Measurements from ENCODE around the gene DENND4A. TPM values are rescaled to one million over a fixed set of nuclear protein-coding genes. Genes with fewer than 3 reads are reported as not detected.

Gene DENND4A
- total RNA-seq, 1 experiment from 2014 or later = 12.7 TPM

- intact Hi-C loops (cut with micrococcal nuclease; ENCODE audit: unreplicated experiment) = no loop called here
- no peaks in the 10 kb centered on the region for H3K27me3 Mint-ChIP-seq (ENCODE audit: insufficient read depth, unreplicated experiment)
- BruUV-seq (replicated peaks) = no TSS peak
- H3K4me3 Mint-ChIP-seq (ENCODE audit: unreplicated experiment) = no peak overlapping the region
- no peaks in the 10 kb centered on the region for H3K36me3 Mint-ChIP-seq (ENCODE audit: insufficient read depth, unreplicated experiment)
- ChIA-PET CTCF (no interaction called here), POLR2A (no interaction called here)
- peaks cover 2% of the 10 kb centered on the region for H3K4me1 ChIP-seq
- no peaks in the 10 kb centered on the region for H3K9me3 ChIP-seq
- no peaks in the 10 kb centered on the region for H3K4me1 Mint-ChIP-seq (ENCODE audit: low read depth, unreplicated experiment)
- no peak for DNase-seq
- no peak for TF ChIP-seq CTCF (IDR thresholded peaks at IDR 0.05; ENCODE audit: insufficient read depth in 1 of 2, low read depth in 1 of 2, low read length in 1 of 2, severe bottlenecking in 1 of 2, unreplicated experiment in 1 of 2)
- no peaks in the 10 kb centered on the region for H3K9me3 Mint-ChIP-seq (ENCODE audit: unreplicated experiment)
- H3K27ac Mint-ChIP-seq (ENCODE audit: unreplicated experiment) = no peak overlapping the region
- no peaks in the 10 kb centered on the region for H3K27me3 ChIP-seq (replicated peaks; ENCODE audit: control insufficient read depth, insufficient read depth, low read length)
- no peaks in the 10 kb centered on the region for H3K36me3 ChIP-seq (ENCODE audit: control insufficient read depth, insufficient read depth, low read length)
- H3K4me3 ChIP-seq (ENCODE audit: low read depth, low read length) = no peak overlapping the region
These were observed 14.3 kb upstream of the DENND4A start for GRCh38 chr15:65806397-65806796.

- Histone ChIP-seq H3K27me3 (replicated peaks; ENCODE audit: control insufficient read depth, insufficient read depth, low read length) (no peaks in the 10 kb centered on the region), H3K9me3 (no peaks in the 10 kb centered on the region), H3K4me1 (peaks cover 5% of the 10 kb centered on the region), H3K36me3 (ENCODE audit: control insufficient read depth, insufficient read depth, low read length) (no peaks in the 10 kb centered on the region), H3K4me3 (ENCODE audit: low read depth, low read length) (no peak overlapping the region)
- Mint-ChIP-seq H3K36me3 (ENCODE audit: insufficient read depth, unreplicated experiment) (no peaks in the 10 kb centered on the region), H3K4me3 (ENCODE audit: unreplicated experiment) (no peak overlapping the region), H3K9me3 (ENCODE audit: unreplicated experiment) (no peaks in the 10 kb centered on the region), H3K27me3 (ENCODE audit: insufficient read depth, unreplicated experiment) (no peaks in the 10 kb centered on the region), H3K4me1 (ENCODE audit: low read depth, unreplicated experiment) (peaks cover 8% of the 10 kb centered on the region), H3K27ac (ENCODE audit: unreplicated experiment) (no peak overlapping the region)
- CTCF ChIA-PET = no interaction called here
- no TSS peak for BruUV-seq (replicated peaks)
- intact Hi-C loops (cut with micrococcal nuclease; ENCODE audit: unreplicated experiment) = no loop called here
- no peak for DNase-seq
- no peak for TF ChIP-seq CTCF (IDR thresholded peaks at IDR 0.05; ENCODE audit: insufficient read depth in 1 of 2, low read depth in 1 of 2, low read length in 1 of 2, severe bottlenecking in 1 of 2, unreplicated experiment in 1 of 2)
- POLR2A ChIA-PET = interaction anchor here (0.7 kb wide), 1 partner anchor 12 kb away, joined by 3 read pairs; no protein-coding TSS in a partner anchor
These were observed 13.1 kb upstream of the DENND4A start for GRCh38 chr15:65805019-65805745.

- CTCF ChIA-PET = no interaction called here
- intact Hi-C loops (cut with micrococcal nuclease; ENCODE audit: unreplicated experiment) = no loop called here
These were observed 12.3 kb upstream of the DENND4A start for GRCh38 chr15:65804252-65804931.

More at GRCh38 chr15:65804252-65804931, 12.3 kb upstream of the DENND4A start:
- BruUV-seq (replicated peaks) = no TSS peak
- H3K27me3 Mint-ChIP-seq (ENCODE audit: insufficient read depth, unreplicated experiment) = no peaks in the 10 kb centered on the region
- H3K4me1 Mint-ChIP-seq (ENCODE audit: low read depth, unreplicated experiment) = peaks cover 8% of the 10 kb centered on the region
- H3K4me3 ChIP-seq (ENCODE audit: low read depth, low read length) = no peak overlapping the region
- H3K9me3 Mint-ChIP-seq (ENCODE audit: unreplicated experiment) = no peaks in the 10 kb centered on the region
- H3K36me3 ChIP-seq (ENCODE audit: control insufficient read depth, insufficient read depth, low read length) = no peaks in the 10 kb centered on the region
- TF ChIP-seq CTCF (IDR thresholded peaks at IDR 0.05; ENCODE audit: insufficient read depth in 1 of 2, low read depth in 1 of 2, low read length in 1 of 2, severe bottlenecking in 1 of 2, unreplicated experiment in 1 of 2) = no peak
- no peak for DNase-seq
- no peak overlapping the region for H3K4me3 Mint-ChIP-seq (ENCODE audit: unreplicated experiment)
- peaks cover 5% of the 10 kb centered on the region for H3K4me1 ChIP-seq
- no peak overlapping the region for H3K27ac Mint-ChIP-seq (ENCODE audit: unreplicated experiment)
- POLR2A ChIA-PET = interaction anchor here (0.7 kb wide), 1 partner anchor 12 kb away, joined by 3 read pairs; no protein-coding TSS in a partner anchor
- H3K9me3 ChIP-seq = no peaks in the 10 kb centered on the region
- H3K36me3 Mint-ChIP-seq (ENCODE audit: insufficient read depth, unreplicated experiment) = no peaks in the 10 kb centered on the region
- H3K27me3 ChIP-seq (replicated peaks; ENCODE audit: control insufficient read depth, insufficient read depth, low read length) = no peaks in the 10 kb centered on the region

Measured in Caco-2 (cell line).